ENCODE data around the gene PWWP2B. TPM values are rescaled to one million over a fixed set of nuclear protein-coding genes. Genes with fewer than 3 reads are reported as not detected.
A peak's percentile ranks its signal among the peaks of the same experiment; 100 is the strongest.

Gene PWWP2B
- total and polyA plus RNA-seq, 2 of the 13 experiments (the other 11 are each of a cell fraction or from before 2014, with no cell fraction given): 2.3 to 4.7 TPM

- peak; percentile 37 for TF ChIP-seq YY1 (IDR thresholded peaks at IDR 0.05; ENCODE audit: insufficient read depth, insufficient replicate concordance, low read depth, low read length)
- no peak for TF ChIP-seq SSRP1 (CRISPR knock-in tag; IDR thresholded peaks at IDR 0.05)
- 0 out of 2 replicates have a peak, but pooled peaks have one; percentile 32 for TF ChIP-seq ZBTB33 (CRISPR knock-in tag; IDR thresholded peaks at IDR 0.05)
- peak; percentile 41; the same call in 1 of the 2 replicates for TF ChIP-seq ATF7-NPFF (CRISPR knock-in tag; IDR thresholded peaks at IDR 0.05; ENCODE audit: low read depth)
- TF ChIP-seq SALL1 (CRISPR knock-in tag; IDR thresholded peaks at IDR 0.05): peak; percentile 27; the same call in 1 of the 2 replicates
- TF ChIP-seq ATF2 (CRISPR knock-in tag; IDR thresholded peaks at IDR 0.05): no peak
- no peak for TF ChIP-seq TAF15 (IDR thresholded peaks at IDR 0.05; ENCODE audit: low read depth, low read length, poor library complexity, severe bottlenecking)
- TF ChIP-seq HOXA5 (CRISPR knock-in tag; IDR thresholded peaks at IDR 0.05): no peak
- TF ChIP-seq SNRNP70 (IDR thresholded peaks at IDR 0.05; ENCODE audit: low read depth, low read length): no peak
- TF ChIP-seq ZNF142 (CRISPR knock-in tag; IDR thresholded peaks at IDR 0.05): no peak
- no peak for TF ChIP-seq TERF1 (CRISPR knock-in tag; IDR thresholded peaks at IDR 0.05)
- TF ChIP-seq TOPORS (CRISPR knock-in tag; IDR thresholded peaks at IDR 0.05): no peak
- no peak for TF ChIP-seq SRF (IDR thresholded peaks at IDR 0.05; ENCODE audit: low read depth, low read length)
- no peak for TF ChIP-seq TRIM22 (IDR thresholded peaks at IDR 0.05)
- no peak for TF ChIP-seq SOX13 (IDR thresholded peaks at IDR 0.05)
- TF ChIP-seq SOX13 (CRISPR knock-in tag; conservative IDR thresholded peaks at IDR 0.05 in 1 of 2, IDR thresholded peaks at IDR 0.05 in 1 of 2): no peak
Measured at GRCh38 chr10:132446661-132447445, 49.9 kb downstream of the PWWP2B start (continued).
